A673 (cell line): ENCODE measurements around the gene RAD1. TPM values are rescaled to one million over a fixed set of nuclear protein-coding genes. Genes with fewer than 3 reads are reported as not detected.

Source experiments
- BruUV-seq: library from RNA; stranded (reverse); fragments of 400-500 nt; replicated peaks from 2 replicates; lab custom pipeline; 2021; lab: Mats Ljungman, UMichigan
- CTCF ChIA-PET: fragments of 300-600 bp; sonication (Branson Sonifier 250); formaldehyde crosslinking; loops from one replicate; lab custom pipeline; 2022; ENCODE audit warnings: antibody characterized with exemption; lab: Charles Lee
- POLR2A ChIA-PET: fragments of 300-600 bp; sonication (Branson Sonifier 250); formaldehyde crosslinking; loops from one replicate; lab custom pipeline; 2022; ENCODE audit warnings: antibody characterized with exemption; ENCODE audit not compliant: low non-redundant PET; lab: Charles Lee
- DNase-seq: peaks from one replicate; pipeline ENCODE4 v3.0.0-alpha.2; 2015; ENCODE audit warnings: low spot score
- H3K27ac ChIP-seq: fragments of 200-600 bp; sonication (generic); 2 replicates; pipeline ENCODE4 v1.5.1; 2016; ENCODE audit warnings: mixed run types, low read depth, mild to moderate bottlenecking, mixed read lengths, antibody characterized with exemption, low read length; ENCODE audit not compliant: poor library complexity, severe bottlenecking
- H3K27me3 ChIP-seq: fragments of 200-600 bp; sonication (generic); replicated peaks from 2 replicates; pipeline ENCODE4 v1.6.1; 2017; ENCODE audit warnings: mixed run types, low read depth, mild to moderate bottlenecking, mixed read lengths, antibody characterized with exemption, low read length; ENCODE audit not compliant: insufficient read depth, poor library complexity
- H3K36me3 ChIP-seq: fragments of 200-600 bp; sonication (generic); 2 replicates; pipeline ENCODE4 v1.6.1; 2016; ENCODE audit warnings: mixed run types, mild to moderate bottlenecking, mixed read lengths, antibody characterized with exemption, low read length; ENCODE audit not compliant: insufficient read depth, poor library complexity, severe bottlenecking
- H3K4me1 ChIP-seq: fragments of 200-600 bp; sonication (generic); 2 replicates; pipeline ENCODE4 v1.6.1; 2017; ENCODE audit warnings: mixed run types, mild to moderate bottlenecking, mixed read lengths, antibody characterized with exemption, low read length; ENCODE audit not compliant: insufficient read depth, poor library complexity, severe bottlenecking
- H3K4me3 ChIP-seq: fragments of 200-600 bp; sonication (generic); 2 replicates; pipeline ENCODE4 v1.5.1; 2016; ENCODE audit warnings: low read depth, mixed run types, mild to moderate bottlenecking, mixed read lengths, low read length; ENCODE audit not compliant: poor library complexity, severe bottlenecking
- H3K9me3 ChIP-seq: fragments of 200-600 bp; sonication (generic); 2 replicates; pipeline ENCODE4 v1.6.1; 2016; ENCODE audit warnings: mixed run types, low read depth, mild to moderate bottlenecking, mixed read lengths, antibody characterized with exemption, low read length; ENCODE audit not compliant: poor library complexity, severe bottlenecking
- EZH2 ChIP-seq: fragments of 200-600 bp; sonication (generic); IDR thresholded peaks from 2 replicates; pipeline ENCODE4 v1.6.1; 2017; ENCODE audit warnings: borderline replicate concordance, low read depth, mild to moderate bottlenecking, mixed read lengths, antibody characterized with exemption, low read length; ENCODE audit not compliant: poor library complexity, severe bottlenecking
- intact Hi-C: fragments of 100-400 bp; cut with micrococcal nuclease; formaldehyde crosslinking; loops from one replicate; pipeline ENCODE4 v1.10.0; 2022; ENCODE audit not compliant: unreplicated experiment
- total RNA-seq: library from RNA; stranded (reverse); gene quantifications from 2 replicates; pipeline ENCODE4 v1.2.3, GENCODE V29; 2021
- TF ChIP-seq, protein P1 (sequence below): fragments of 300-800, 200-600 bp; sonication (generic); conservative IDR thresholded peaks from 2 replicates; pipeline ENCODE4 v1.5.1; 2017; ENCODE audit warnings: low read depth, mild to moderate bottlenecking, antibody characterized with exemption, low read length, moderate library complexity, mixed read lengths

The RAD1 gene
- total RNA-seq, 1 experiment from 2014 or later, result 40.8 TPM

DNA sequence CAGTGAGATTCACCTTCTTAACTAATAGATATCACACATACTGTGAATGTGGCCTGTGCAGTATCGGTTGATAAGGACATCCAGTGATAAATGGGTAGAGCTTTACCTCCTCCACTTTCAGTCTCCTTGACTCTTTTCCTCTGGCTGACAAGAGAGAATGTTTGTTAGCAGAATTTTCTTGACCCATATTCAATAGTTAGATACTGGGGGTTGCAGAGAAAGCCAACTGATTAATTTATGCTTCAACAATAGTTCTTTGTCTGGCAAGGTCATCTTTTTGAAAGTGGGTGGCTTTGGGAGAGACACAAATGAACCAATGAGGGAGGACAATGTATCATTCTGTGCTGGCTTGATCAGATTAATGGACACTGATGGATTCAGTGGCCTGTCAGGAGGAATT lies 46.0 kb downstream of the RAD1 start:
- no peak for DNase-seq
- no peaks in the 10 kb centered on the region for H3K9me3 ChIP-seq
- no peak overlapping the region for H3K4me3 ChIP-seq
- no peak for TF ChIP-seq EZH2
- TF ChIP-seq, protein P1, sequence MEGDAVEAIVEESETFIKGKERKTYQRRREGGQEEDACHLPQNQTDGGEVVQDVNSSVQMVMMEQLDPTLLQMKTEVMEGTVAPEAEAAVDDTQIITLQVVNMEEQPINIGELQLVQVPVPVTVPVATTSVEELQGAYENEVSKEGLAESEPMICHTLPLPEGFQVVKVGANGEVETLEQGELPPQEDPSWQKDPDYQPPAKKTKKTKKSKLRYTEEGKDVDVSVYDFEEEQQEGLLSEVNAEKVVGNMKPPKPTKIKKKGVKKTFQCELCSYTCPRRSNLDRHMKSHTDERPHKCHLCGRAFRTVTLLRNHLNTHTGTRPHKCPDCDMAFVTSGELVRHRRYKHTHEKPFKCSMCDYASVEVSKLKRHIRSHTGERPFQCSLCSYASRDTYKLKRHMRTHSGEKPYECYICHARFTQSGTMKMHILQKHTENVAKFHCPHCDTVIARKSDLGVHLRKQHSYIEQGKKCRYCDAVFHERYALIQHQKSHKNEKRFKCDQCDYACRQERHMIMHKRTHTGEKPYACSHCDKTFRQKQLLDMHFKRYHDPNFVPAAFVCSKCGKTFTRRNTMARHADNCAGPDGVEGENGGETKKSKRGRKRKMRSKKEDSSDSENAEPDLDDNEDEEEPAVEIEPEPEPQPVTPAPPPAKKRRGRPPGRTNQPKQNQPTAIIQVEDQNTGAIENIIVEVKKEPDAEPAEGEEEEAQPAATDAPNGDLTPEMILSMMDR, result no peak
- POLR2A ChIA-PET, result no interaction called here
- no peaks in the 10 kb centered on the region for H3K4me1 ChIP-seq
- CTCF ChIA-PET, result no interaction called here
- H3K27me3 ChIP-seq, result no peaks in the 10 kb centered on the region
- no TSS peak for BruUV-seq
- intact Hi-C loops, result no loop called here
- H3K36me3 ChIP-seq, result no peaks in the 10 kb centered on the region
- no peak overlapping the region for H3K27ac ChIP-seq

DNA sequence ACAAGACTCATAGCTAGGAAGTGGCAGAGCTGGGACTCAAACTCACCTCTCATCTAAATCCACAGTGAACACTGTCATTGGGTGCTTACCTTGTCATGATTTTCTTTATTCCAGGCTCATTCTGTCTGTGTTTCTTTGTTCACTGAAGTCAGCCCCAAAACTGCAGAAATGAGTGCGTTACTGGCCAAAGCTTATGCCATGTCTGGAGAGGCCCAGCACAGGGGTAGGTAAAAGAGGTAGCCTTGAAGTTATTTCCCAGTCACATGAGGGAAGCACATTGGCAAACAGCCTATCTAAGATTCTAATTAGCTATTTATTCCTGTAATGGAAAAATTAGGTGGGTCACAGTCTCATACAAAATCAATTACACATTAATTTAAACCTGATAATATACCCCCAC lies 46.5 kb downstream of the RAD1 start:
- intact Hi-C loops, result no loop called here
- Histone ChIP-seq H3K27me3 (no peaks in the 10 kb centered on the region), H3K36me3 (no peaks in the 10 kb centered on the region), H3K4me3 (no peak overlapping the region), H3K4me1 (no peaks in the 10 kb centered on the region), H3K27ac (no peak overlapping the region), H3K9me3 (no peaks in the 10 kb centered on the region)
- TF ChIP-seq, protein P1, result no peak
- no peak for TF ChIP-seq EZH2
- POLR2A ChIA-PET, result no interaction called here
- DNase-seq, result no peak
- CTCF ChIA-PET, result no interaction called here
- no TSS peak for BruUV-seq

DNA sequence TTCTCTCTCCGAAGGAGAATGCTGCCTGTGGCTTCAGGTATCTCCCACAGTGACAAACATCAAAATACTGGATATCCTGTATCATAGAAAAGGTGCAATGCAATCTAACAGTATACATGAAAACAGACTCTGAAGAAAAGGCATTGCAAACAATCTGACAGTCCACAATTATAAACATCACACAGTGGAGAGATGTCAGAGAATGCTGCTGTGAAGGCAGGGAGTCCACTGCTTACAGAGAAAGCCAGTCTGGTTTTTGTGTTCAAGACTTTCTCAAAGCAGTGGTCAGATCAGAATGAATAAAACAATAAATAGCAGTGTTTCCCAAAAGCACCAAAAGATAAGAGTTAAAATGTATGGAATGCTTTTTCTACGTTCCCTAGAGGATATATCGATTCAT lies 47.6 kb downstream of the RAD1 start:
- DNase-seq, result no peak
- H3K36me3 ChIP-seq, result no peaks in the 10 kb centered on the region
- ChIA-PET CTCF (no interaction called here), POLR2A (no interaction called here)
- TF ChIP-seq EZH2, result no peak
- TF ChIP-seq, protein P1, result no peak
- H3K9me3 ChIP-seq, result no peaks in the 10 kb centered on the region
- no peaks in the 10 kb centered on the region for H3K4me1 ChIP-seq
- no peak overlapping the region for H3K27ac ChIP-seq
- no TSS peak for BruUV-seq
- H3K27me3 ChIP-seq, result no peaks in the 10 kb centered on the region
- H3K4me3 ChIP-seq, result no peak overlapping the region
- intact Hi-C loops, result no loop called here
